Nephron (organoid): ENCODE data around the gene C22orf23.

Experiments used
- H3K27ac Mint-ChIP-seq, 3 experiments: 2 replicates each; pipeline ENCODE4 v1.8.0; 2020; ENCODE audit warnings: mixed read lengths in 3 of 3, mild to moderate bottlenecking in 2 of 3, moderate library complexity in 1 of 3
- H3K27me3 Mint-ChIP-seq: 2 replicates; pipeline ENCODE4 v1.8.0; 2021; ENCODE audit warnings: low read depth, mild to moderate bottlenecking, moderate library complexity, mixed read lengths
- H3K36me3 Mint-ChIP-seq: 2 replicates; pipeline ENCODE4 v1.8.0; 2020; ENCODE audit warnings: low read depth, mixed read lengths
- H3K4me1 Mint-ChIP-seq: 2 replicates; pipeline ENCODE4 v1.8.0; 2020; ENCODE audit warnings: mixed read lengths
- H3K4me3 Mint-ChIP-seq, 3 experiments: 2 replicates each; pipeline ENCODE4 v1.8.0; 2020; ENCODE audit warnings: mild to moderate bottlenecking in 3 of 3, mixed read lengths in 3 of 3, moderate library complexity in 2 of 3
- H3K9me3 Mint-ChIP-seq: 2 replicates; pipeline ENCODE4 v1.8.0; 2020; ENCODE audit warnings: mixed read lengths
- TF ChIP-seq, protein P1 (sequence below), 3 experiments: fragments of 200-600 bp; sonication (generic); IDR thresholded peaks; one replicate each; pipeline ENCODE4 v1.5.0; 2021; ENCODE audit warnings: antibody characterized with exemption in 3 of 3; ENCODE audit not compliant: unreplicated experiment in 3 of 3

C22orf23 gene

DNA sequence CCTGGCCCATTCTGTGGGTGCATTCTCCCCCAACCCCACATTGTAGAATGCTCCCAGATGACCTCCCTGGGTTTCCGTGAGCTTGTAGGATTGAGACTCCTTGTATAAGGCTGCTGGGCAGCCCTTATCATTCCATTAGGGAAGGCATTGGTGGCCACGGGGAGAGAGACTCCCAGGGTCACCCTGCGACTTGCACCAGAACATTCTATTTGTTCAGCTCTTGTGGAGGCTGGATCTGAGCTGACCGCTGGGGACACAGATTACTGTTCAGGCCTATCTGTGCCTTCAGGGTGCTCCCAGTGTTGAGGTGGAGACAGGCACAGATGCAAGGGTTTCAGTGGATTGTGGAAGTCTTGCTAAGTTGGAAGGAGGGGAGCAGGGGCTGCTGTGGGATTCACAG is 29.5 kb downstream of the C22orf23 start:
- Mint-ChIP-seq H3K27ac (peak overlapping the region in 1 of 3 experiments; percentile 59), H3K27me3 (no peaks in the 10 kb centered on the region), H3K4me1 (no peaks in the 10 kb centered on the region), H3K4me3 (no peak overlapping the region), H3K36me3 (peaks cover 16% of the 10 kb centered on the region), H3K9me3 (no peaks in the 10 kb centered on the region)
- TF ChIP-seq, protein P1, sequence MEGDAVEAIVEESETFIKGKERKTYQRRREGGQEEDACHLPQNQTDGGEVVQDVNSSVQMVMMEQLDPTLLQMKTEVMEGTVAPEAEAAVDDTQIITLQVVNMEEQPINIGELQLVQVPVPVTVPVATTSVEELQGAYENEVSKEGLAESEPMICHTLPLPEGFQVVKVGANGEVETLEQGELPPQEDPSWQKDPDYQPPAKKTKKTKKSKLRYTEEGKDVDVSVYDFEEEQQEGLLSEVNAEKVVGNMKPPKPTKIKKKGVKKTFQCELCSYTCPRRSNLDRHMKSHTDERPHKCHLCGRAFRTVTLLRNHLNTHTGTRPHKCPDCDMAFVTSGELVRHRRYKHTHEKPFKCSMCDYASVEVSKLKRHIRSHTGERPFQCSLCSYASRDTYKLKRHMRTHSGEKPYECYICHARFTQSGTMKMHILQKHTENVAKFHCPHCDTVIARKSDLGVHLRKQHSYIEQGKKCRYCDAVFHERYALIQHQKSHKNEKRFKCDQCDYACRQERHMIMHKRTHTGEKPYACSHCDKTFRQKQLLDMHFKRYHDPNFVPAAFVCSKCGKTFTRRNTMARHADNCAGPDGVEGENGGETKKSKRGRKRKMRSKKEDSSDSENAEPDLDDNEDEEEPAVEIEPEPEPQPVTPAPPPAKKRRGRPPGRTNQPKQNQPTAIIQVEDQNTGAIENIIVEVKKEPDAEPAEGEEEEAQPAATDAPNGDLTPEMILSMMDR (IDR thresholded peaks at IDR 0.05; ENCODE audit: unreplicated experiment in 3 of 3) = no peak

DNA sequence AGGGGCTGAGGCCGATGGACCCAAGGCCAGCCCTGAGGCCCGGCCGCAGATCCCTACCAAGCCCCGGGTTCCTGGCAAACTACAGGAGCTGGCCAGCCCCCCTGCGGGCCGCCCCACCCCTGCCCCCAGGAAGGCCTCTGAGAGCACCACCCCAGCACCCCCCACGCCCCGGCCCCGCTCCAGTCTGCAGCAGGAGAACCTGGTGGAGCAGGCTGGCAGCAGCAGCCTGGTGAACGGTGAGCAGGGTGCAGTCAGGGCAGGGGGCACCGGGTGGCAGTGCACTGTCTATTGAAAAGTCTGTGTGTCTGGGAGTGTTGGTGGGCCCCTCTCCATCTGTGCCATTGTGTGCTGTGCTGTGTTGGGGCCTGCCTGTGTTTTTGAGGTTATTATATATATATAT is 31.2 kb downstream of the C22orf23 start:
- TF ChIP-seq, protein P1 (IDR thresholded peaks at IDR 0.05; ENCODE audit: unreplicated experiment in 3 of 3) = no peak
- Mint-ChIP-seq H3K36me3 (peaks cover 13% of the 10 kb centered on the region), H3K27ac (no peak overlapping the region)

DNA sequence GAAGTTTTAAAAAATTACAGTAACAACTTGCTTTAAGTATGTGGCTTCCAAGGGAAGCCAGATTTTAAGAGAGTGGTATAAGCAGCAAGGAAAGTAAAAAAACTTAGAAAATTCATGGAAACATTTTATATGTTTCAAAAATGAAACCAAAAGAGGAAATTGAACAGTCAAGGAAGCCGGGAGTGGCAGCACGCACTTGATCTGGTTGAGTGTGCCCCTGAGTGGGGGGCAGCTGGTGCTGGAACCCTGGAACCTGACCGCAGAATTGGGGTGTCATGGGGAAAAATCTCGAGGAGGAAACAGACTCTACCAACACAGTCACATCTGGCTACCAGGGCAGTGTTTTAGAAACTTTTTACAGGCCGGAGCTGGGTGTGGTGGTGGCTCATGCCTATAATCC is 33.3 kb downstream of the C22orf23 start:
- TF ChIP-seq, protein P1 (IDR thresholded peaks at IDR 0.05; ENCODE audit: unreplicated experiment in 3 of 3) = no peak
- peaks cover 19% of the 10 kb centered on the region for H3K36me3 Mint-ChIP-seq
- H3K4me3 Mint-ChIP-seq = no peak overlapping the region
- no peaks in the 10 kb centered on the region for H3K27me3 Mint-ChIP-seq
- H3K27ac Mint-ChIP-seq = no peak overlapping the region
- H3K9me3 Mint-ChIP-seq = no peaks in the 10 kb centered on the region
- H3K4me1 Mint-ChIP-seq = no peaks in the 10 kb centered on the region

More for the DNA sequence above, 31.2 kb downstream of the C22orf23 start:
- no peak overlapping the region for H3K4me3 Mint-ChIP-seq
- H3K4me1 Mint-ChIP-seq = no peaks in the 10 kb centered on the region
- H3K27me3 Mint-ChIP-seq = no peaks in the 10 kb centered on the region
- H3K9me3 Mint-ChIP-seq = no peaks in the 10 kb centered on the region

DNA sequence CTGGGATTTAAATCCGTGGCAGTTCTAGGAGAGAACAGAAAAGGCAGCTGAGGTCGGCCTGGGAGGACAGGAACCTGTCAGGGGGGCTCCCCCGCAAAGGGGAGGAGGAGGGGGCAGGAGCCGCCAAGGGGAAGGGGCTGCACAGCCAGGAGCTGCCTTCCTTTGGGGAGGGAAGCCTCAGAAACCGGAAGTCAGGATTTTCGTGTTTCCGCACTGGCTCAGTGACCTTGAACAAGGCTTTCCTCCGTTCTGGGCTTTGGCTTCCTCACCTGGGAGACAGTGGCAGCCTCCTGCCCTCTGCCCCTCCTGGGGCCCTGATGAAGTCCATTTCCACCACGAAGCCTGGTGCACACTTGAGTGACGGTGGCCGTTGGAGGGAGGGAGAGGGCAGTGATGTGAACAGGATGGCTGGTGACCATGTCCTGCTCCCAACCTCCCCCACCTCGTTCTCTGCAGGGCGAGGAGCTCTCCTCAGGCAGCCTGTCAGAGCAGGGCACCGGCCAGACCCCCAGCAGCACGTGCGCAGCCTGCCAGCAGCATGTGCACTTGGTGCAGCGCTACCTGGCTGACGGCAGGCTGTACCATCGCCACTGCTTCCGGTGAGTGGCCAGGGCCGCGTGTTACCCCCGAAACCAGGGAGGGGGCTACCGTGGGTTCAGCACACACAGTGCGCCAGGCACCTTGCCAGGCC is 34.7 kb downstream of the C22orf23 start:
- Mint-ChIP-seq H3K36me3 (peaks cover 19% of the 10 kb centered on the region), H3K27me3 (no peaks in the 10 kb centered on the region), H3K27ac (no peak overlapping the region), H3K4me3 (no peak overlapping the region), H3K9me3 (no peaks in the 10 kb centered on the region), H3K4me1 (no peaks in the 10 kb centered on the region)
- TF ChIP-seq, protein P1 (IDR thresholded peaks at IDR 0.05; ENCODE audit: unreplicated experiment in 3 of 3) = no peak

DNA sequence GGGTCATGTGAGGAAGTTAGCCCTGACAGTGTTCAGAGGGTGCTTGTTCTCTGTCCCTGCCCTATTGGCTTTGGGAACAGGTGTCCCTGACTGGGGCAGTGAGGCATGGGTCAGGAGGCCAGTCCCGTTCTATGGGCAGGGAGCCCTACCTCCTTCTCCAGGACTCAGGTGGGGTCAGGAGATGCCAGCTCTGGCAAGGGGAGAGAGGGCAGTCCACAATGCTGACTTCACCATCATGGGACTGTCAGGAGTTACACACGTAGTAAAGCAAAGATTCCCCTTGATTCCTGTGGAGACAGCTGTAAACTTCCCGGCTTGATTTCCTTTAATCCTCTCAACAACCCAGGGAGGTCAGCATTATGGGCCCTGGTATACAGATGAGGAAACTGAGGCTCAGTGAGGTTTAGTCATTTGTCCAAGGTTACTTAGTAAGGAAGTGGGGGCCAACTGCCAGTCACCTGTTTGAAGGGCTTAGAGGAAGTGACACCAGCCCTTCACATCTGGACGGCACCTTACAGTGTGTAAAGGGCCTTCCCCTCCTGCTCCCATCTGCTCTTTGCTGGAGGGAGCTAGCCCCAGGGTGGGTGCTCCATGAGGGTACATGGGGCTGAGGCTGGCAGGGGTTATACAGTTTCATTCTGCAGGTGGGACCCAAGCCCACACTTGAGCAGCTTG is 35.4 kb downstream of the C22orf23 start:
- Mint-ChIP-seq H3K27me3 (no peaks in the 10 kb centered on the region), H3K36me3 (peaks cover 19% of the 10 kb centered on the region), H3K9me3 (no peaks in the 10 kb centered on the region), H3K27ac (no peak overlapping the region), H3K4me1 (no peaks in the 10 kb centered on the region), H3K4me3 (no peak overlapping the region)
- TF ChIP-seq, protein P1 (IDR thresholded peaks at IDR 0.05; ENCODE audit: unreplicated experiment in 3 of 3) = no peak

DNA sequence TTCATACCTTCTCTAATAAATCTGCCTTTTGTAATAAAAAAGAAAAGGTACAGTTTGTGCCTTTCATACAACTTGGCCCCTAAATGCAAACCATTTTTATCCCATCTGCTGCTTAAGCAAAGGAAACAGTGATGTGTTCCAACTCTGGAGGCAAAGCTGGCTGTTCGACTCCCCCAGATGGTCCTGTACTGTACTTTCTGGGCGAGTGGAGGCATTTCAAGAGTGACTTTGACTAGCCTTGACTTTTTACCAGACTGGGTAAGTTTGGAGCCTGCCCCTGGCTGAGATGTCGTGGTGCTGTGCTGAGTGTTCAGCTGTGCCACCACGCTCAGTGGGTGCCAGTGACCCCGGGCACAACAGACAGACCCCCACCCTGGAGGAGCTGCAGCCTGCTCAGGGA is 37.1 kb downstream of the C22orf23 start:
- H3K4me1 Mint-ChIP-seq = peaks cover 11% of the 10 kb centered on the region
- H3K27me3 Mint-ChIP-seq = no peaks in the 10 kb centered on the region
- TF ChIP-seq, protein P1 (IDR thresholded peaks at IDR 0.05; ENCODE audit: unreplicated experiment in 3 of 3) = no peak
- H3K27ac Mint-ChIP-seq = no peak overlapping the region
- H3K36me3 Mint-ChIP-seq = peaks cover 20% of the 10 kb centered on the region
- no peak overlapping the region for H3K4me3 Mint-ChIP-seq
- H3K9me3 Mint-ChIP-seq = no peaks in the 10 kb centered on the region
